ENCODE measurements around the gene MGAT5B.
A peak's percentile ranks its signal among the peaks of the same experiment; 100 is the strongest.

Gene MGAT5B

DNA sequence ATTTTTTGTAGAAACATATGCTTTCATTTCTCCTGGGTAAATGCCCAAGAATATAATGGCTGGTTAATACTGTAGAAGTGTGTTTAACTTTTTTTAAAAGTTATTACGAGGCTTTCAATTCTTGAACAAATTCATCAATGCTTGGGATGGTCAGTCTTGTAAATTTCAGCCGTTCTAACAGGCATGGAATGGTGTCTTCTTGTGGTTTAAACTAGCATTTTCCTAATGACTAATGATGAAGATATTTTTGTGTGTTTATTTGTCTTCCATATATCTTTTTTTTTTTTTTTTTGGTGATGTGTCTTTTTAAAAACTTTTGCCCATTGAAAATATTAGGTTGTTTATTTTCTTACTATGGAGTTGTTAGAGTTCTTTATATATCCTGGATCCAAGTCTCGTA lies 67.1 kb downstream of the MGAT5B start:
- Mint-ChIP-seq H3K4me1 (no peaks in the 10 kb centered on the region), H3K27me3 (no peaks in the 10 kb centered on the region), H3K9me3 (no peaks in the 10 kb centered on the region), H3K4me3 (no peak overlapping the region), H3K27ac (no peak overlapping the region)
- DNase-seq: no peak
- no peak for ATAC-seq

DNA sequence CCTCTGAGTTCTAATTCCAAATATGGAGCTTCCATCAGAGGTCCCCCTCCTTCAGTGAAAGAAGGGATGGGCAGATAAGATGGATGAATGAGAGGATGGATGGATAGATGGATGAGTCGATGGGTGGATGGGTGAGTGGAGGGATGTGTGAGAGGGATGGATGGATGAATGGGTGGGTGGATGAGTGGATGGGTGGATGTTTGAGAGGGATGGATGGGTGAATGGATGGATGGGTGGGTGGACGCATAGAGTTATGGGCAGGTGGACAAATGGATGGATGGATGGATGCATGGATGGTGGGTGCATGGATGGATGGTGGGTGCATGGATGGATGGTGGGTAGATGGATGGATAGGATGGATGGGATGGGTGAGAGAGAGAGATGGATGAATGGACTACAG lies 69.0 kb downstream of the MGAT5B start:
- Mint-ChIP-seq H3K4me1 (no peaks in the 10 kb centered on the region), H3K4me3 (no peak overlapping the region), H3K9me3 (no peaks in the 10 kb centered on the region), H3K27ac (no peak overlapping the region), H3K27me3 (no peaks in the 10 kb centered on the region)
- ATAC-seq: no peak
- no peak for DNase-seq

DNA sequence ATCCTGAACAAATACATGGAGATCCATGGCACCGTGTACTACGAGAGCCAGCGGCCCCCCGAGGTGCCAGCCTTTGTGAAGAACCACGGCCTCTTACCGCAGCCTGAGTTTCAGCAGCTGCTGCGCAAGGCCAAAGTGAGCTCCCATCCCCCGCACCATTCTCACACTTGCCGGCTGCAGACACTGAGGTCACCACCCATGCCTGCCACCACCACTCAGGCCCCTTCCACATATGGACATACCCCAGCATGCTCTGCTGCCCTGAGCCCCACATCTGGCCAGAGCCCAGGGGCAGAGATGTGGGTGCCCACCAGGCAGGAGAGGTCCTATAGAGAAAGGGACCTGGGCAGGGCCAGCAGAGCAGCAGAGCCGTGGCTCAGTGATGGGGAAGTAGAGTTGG lies 69.8 kb downstream of the MGAT5B start:
- ATAC-seq (no peak), DNase-seq (no peak)
- Mint-ChIP-seq H3K27ac (no peak overlapping the region), H3K4me1 (no peaks in the 10 kb centered on the region), H3K4me3 (no peak overlapping the region), H3K27me3 (no peaks in the 10 kb centered on the region), H3K9me3 (no peaks in the 10 kb centered on the region)

DNA sequence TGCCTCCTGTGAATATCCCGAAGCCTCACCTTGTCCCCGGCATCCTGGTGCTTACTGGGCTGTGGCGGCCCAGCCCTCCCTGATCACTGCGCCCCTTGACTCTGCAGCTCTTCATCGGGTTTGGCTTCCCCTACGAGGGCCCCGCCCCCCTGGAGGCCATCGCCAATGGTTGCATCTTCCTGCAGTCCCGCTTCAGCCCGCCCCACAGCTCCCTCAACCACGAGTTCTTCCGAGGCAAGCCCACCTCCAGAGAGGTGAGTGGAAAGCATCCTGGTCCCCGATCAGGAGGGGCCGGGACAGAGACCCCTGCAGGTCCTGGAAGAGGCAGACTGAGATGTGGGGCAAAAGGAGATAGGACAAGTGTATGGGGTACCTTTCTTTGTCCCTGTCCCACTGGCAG lies 72.1 kb downstream of the MGAT5B start:
- Mint-ChIP-seq H3K27me3 (no peaks in the 10 kb centered on the region), H3K4me1 (no peaks in the 10 kb centered on the region), H3K4me3 (no peak overlapping the region), H3K9me3 (no peaks in the 10 kb centered on the region), H3K27ac (no peak overlapping the region)
- no peak for ATAC-seq
- no peak for DNase-seq

DNA sequence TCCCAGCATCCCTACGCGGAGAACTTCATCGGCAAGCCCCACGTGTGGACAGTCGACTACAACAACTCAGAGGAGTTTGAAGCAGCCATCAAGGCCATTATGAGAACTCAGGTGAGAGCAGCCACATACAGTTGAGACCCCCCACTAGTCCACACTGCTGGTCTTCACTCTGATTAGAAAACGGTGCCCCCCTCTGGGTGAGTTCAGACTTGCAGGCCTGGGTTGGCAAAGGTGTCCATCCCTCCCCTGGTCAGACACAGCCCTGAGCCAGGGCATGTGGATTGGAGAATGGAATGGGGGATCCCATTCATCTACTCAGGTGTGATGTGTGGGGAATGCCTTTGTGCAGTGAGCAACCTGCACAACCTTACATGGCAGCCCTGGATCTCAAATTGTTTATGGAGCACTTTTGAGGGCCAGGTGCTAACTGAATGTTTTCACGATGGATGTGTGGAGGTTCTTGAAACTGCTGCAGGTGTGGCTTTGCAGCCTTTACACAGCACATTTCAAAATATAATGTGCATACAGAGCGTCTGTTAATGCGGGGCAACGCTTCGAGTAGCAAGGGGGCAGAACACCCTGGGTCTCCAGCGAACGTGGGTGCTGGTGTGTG lies 72.6 kb downstream of the MGAT5B start:
- ATAC-seq: no peak
- H3K27me3 Mint-ChIP-seq: no peaks in the 10 kb centered on the region
- no peaks in the 10 kb centered on the region for H3K9me3 Mint-ChIP-seq
- no peak for DNase-seq
- H3K4me3 Mint-ChIP-seq: no peak overlapping the region
- H3K27ac Mint-ChIP-seq: peak overlapping the region in 1 of 2 donors; percentile 21
- H3K4me1 Mint-ChIP-seq: no peaks in the 10 kb centered on the region

DNA sequence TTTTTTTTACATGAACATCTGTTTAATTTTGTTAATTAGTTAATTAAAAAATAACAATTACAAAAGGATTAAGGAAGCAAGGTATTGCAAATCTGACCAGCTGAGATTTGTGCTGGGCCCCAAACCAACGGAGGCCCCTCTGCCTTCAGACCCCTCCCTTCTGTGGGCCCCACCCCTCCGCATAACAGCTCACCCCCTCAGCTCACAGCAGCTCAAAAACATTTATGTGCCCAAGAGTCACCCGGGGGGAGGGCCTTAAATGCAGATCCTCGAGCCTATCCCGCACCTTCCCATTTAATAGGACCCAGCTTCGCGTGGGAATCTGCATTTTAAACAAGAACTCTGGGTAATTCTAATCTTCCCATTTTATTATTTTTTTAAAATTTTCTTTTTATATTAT lies 75.0 kb downstream of the MGAT5B start:
- H3K27me3 Mint-ChIP-seq: no peaks in the 10 kb centered on the region
- H3K4me3 Mint-ChIP-seq: no peak overlapping the region
- no peak overlapping the region for H3K27ac Mint-ChIP-seq
- H3K9me3 Mint-ChIP-seq: no peaks in the 10 kb centered on the region
- ATAC-seq: no peak
- no peak for DNase-seq
- H3K4me1 Mint-ChIP-seq: no peaks in the 10 kb centered on the region

DNA sequence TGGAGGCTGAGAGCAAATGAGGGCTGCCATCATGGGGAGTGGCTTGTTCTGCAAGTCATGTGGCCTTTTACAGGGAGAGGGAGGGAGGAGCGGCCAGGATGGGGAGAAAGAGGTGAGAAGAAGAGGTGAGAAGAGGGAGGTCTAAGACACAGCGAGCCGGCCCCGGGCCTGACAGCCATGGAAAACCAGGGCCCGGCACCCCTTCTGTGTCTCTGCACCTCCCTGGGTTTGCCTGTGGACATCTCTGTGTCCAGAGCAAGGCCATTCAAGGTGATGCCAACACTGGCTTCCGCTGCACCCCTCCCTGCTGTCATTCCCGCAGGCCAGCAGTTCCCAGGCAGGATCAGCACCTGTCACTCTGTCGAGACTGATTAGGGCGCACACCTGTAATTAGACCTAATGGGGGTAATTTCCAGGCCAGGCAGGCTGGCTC lies 75.6 kb downstream of the MGAT5B start:
- DNase-seq: no peak
- H3K4me3 Mint-ChIP-seq: no peak overlapping the region
- ATAC-seq: no peak
- no peaks in the 10 kb centered on the region for H3K27me3 Mint-ChIP-seq
- no peaks in the 10 kb centered on the region for H3K9me3 Mint-ChIP-seq
- H3K27ac Mint-ChIP-seq: no peak overlapping the region
- H3K4me1 Mint-ChIP-seq: no peaks in the 10 kb centered on the region

DNA sequence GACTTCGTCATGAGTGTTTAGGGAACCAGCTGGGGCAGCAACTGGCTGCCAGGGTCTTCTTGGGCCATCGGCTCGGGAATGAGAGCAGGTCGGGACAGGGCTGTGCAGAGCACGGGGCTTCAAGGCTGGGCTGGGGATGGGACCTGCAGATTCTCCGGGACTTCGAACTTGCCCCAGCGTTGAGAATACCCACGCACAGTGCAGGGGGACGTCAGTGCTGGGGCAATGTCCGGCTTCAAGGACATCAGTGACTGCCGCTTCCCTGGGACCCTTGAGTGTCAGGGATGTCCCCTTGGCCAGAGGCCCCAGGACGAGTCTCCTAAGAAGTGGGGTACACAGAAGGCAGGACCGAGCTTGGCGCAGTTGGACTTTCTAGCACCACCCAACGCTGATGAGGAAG lies 76.3 kb downstream of the MGAT5B start:
- ATAC-seq (no peak), DNase-seq (no peak)
- Mint-ChIP-seq H3K27me3 (no peaks in the 10 kb centered on the region), H3K4me3 (no peak overlapping the region), H3K9me3 (no peaks in the 10 kb centered on the region), H3K27ac (peak overlapping the region in 1 of 2 donors; percentile 19), H3K4me1 (no peaks in the 10 kb centered on the region)

DNA sequence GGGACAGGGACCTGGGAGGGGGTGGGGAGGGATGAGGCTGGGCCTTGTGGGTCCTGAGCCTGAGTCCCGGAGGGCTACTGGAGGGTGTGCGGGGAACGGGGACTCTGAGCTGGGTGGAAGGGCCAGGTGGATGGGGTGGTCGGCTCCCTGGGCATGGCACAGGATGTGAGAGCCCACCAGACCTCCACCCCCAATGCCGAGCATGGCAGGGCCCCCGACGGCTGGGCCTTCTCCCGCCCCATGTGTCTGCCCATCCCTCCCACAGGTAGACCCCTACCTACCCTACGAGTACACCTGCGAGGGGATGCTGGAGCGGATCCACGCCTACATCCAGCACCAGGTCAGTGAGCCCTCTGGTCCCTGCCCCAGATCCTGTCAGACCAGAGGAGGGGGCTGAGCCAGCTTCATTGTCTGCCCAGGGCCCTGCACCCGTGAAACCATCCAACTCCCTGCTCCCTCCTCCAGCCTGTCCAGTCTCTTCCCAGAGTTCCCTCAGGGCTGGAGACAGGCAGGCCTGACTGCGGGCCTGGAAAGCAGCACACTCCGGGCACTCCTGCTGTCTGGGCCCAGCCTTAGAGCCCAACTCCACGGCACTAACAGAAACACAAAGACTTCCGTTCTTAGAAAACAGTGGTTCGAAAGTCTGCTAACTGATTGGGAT lies 78.0 kb downstream of the MGAT5B start:
- H3K27ac Mint-ChIP-seq: no peak overlapping the region
- no peaks in the 10 kb centered on the region for H3K9me3 Mint-ChIP-seq
- DNase-seq (no peak), ATAC-seq (peak; percentile 26)
- H3K4me3 Mint-ChIP-seq: no peak overlapping the region
- H3K27me3 Mint-ChIP-seq: no peaks in the 10 kb centered on the region
- no peaks in the 10 kb centered on the region for H3K4me1 Mint-ChIP-seq

DNA sequence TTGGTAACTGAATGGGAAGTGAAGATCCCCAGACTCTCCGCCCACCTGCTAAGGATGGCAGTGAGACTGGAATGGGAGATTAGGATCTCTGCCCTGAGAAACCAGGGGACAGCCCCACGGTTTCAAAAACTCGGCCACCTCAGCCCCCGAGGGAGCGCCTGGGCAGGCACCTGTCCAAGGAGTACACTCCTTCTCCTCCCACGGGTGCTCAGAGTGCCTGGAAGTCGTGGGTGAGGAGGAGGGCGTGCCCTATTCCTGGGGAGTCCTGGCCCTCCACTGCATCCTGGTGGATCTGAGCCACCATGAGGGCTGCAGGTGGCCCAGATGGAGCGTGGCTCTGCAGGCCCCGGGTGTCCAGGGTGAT lies 78.5 kb downstream of the MGAT5B start:
- no peaks in the 10 kb centered on the region for H3K4me1 Mint-ChIP-seq
- H3K9me3 Mint-ChIP-seq: no peaks in the 10 kb centered on the region
- no peak for ATAC-seq
- no peak overlapping the region for H3K27ac Mint-ChIP-seq
- no peak overlapping the region for H3K4me3 Mint-ChIP-seq
- H3K27me3 Mint-ChIP-seq: no peaks in the 10 kb centered on the region
- DNase-seq: no peak

DNA sequence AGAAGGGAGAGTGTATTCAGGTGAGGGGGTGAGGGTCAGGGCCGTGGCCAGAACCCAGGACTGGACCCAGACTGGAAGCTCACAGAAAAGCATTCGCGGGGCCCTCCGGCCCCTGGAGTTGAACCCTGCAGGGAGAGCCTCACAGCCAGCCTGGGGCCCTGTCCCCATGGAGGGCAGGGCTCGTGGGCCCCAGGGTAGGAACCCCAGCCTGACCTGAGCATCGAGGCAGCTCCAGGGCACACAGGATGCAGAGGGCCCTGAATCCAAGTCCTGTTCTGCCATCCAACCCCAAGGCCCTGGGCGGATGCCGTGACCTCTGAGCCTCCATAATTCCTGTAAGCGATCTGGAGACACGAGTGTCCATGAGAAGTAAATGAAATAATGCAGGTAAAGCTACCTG lies 79.1 kb downstream of the MGAT5B start:
- ATAC-seq (no peak), DNase-seq (no peak)
- no peak overlapping the region for H3K4me3 Mint-ChIP-seq
- no peaks in the 10 kb centered on the region for H3K4me1 Mint-ChIP-seq
- no peaks in the 10 kb centered on the region for H3K9me3 Mint-ChIP-seq
- H3K27ac Mint-ChIP-seq: no peak overlapping the region
- no peaks in the 10 kb centered on the region for H3K27me3 Mint-ChIP-seq

DNA sequence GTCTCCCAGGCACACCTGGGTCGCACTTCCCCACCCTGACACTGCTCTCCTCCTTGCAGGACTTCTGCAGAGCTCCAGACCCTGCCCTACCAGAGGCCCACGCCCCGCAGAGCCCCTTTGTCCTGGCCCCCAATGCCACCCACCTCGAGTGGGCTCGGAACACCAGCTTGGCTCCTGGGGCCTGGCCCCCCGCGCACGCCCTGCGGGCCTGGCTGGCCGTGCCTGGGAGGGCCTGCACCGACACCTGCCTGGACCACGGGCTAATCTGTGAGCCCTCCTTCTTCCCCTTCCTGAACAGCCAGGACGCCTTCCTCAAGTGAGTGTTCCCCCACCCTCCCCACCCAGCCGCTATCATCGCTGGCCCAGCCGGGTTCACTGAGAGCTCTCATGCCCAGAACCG lies 79.6 kb downstream of the MGAT5B start:
- Mint-ChIP-seq H3K4me1 (no peaks in the 10 kb centered on the region), H3K27me3 (no peaks in the 10 kb centered on the region), H3K9me3 (no peaks in the 10 kb centered on the region), H3K4me3 (no peak overlapping the region), H3K27ac (no peak overlapping the region)
- DNase-seq (no peak), ATAC-seq (peak; percentile 18)

DNA sequence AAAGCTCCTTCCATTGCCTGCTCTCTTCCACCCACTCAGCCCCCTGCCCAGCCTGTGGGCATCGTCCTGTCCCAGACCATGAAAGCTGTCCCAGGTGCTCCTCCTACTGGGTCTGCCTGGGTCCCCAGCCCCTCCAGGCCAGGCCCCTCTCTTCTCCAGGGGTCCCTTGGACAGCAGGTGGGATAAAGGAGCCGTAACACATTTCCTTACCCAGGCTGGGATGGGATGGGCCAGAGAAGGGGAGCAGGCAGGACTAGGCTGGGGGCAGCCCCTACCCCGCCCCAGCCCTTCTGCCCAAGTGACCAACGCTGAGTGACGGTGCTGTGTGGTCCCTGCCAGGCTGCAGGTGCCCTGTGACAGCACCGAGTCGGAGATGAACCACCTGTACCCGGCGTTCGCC lies 80.1 kb downstream of the MGAT5B start:
- Mint-ChIP-seq H3K27me3 (no peaks in the 10 kb centered on the region), H3K4me1 (no peaks in the 10 kb centered on the region), H3K27ac (no peak overlapping the region), H3K4me3 (no peak overlapping the region), H3K9me3 (no peaks in the 10 kb centered on the region)
- DNase-seq (no peak), ATAC-seq (no peak)

DNA sequence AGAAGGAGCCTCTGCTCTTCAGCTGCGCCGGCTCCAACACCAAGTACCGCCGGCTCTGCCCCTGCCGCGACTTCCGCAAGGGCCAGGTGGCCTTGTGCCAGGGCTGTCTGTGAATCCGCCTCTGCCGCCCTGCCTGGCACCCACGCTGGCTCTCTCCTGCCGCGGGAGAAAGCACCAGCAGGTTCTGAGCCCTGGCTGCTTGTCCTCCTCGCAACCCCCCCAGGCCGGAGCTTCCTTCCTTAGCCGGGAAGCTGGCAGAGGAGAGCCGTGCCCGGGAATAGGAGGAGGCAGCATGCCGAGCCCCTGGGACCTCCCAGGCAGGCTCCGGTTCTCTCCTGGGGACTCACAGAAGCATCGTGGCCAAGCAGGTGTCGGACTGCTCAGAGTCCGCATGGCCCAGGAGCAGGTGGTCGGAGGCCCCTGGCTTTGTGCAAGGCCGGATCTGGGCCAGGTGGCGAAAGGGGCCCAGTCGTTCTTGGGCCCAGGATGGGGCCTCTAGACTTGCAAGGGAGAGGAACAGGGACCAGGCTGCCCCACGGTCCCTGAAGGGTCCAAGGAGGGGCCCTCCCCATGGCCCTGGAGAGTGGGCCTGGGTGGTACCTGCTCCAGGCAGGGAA lies 80.6 kb downstream of the MGAT5B start:
- DNase-seq (no peak), ATAC-seq (no peak)
- Mint-ChIP-seq H3K27me3 (no peaks in the 10 kb centered on the region), H3K9me3 (no peaks in the 10 kb centered on the region), H3K4me3 (no peak overlapping the region), H3K4me1 (no peaks in the 10 kb centered on the region), H3K27ac (no peak overlapping the region)

DNA sequence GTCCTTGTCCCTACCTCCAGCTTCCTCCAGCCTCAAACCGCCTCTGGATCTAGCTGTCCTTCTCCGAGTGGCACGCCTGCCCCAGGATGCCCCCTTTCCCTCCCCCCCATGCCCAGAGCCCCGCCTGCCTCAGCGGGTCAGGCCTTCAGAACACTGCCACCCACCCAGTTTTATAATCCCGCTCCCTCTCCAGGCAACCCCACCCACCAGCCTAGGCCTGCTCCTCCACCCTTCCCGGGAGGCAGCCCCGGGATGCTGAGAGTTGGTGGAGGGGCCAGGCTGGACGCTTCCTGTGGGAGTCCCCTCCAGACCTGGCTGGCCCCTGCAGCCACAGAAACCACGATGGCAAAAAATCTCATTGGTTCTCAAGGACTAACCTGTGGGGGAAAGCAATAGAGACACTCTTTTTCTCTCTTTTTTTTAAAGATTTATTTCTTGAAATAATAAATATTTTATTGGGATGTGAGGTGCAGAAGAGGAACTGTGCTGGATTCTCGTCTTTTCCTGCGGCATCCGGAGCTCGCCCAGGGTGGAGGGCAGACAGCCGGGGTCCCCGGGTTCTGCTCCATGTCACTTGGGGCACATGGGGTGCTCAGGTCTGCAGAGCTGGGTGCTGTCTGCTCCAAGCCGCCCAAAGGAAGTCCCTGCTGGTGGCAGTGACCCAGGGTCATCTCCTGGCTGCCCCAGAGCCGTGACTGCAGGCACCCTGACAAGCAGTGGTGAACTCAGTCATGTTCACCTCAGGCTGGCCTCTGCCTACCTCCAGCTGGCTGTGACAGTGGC lies 81.9 kb downstream of the MGAT5B start:
- ATAC-seq: no peak
- Mint-ChIP-seq H3K9me3 (no peaks in the 10 kb centered on the region), H3K27ac (peak overlapping the region in 1 of 2 donors; percentile 63), H3K4me1 (no peaks in the 10 kb centered on the region), H3K4me3 (no peak overlapping the region), H3K27me3 (no peaks in the 10 kb centered on the region)
- DNase-seq: no peak

DNA sequence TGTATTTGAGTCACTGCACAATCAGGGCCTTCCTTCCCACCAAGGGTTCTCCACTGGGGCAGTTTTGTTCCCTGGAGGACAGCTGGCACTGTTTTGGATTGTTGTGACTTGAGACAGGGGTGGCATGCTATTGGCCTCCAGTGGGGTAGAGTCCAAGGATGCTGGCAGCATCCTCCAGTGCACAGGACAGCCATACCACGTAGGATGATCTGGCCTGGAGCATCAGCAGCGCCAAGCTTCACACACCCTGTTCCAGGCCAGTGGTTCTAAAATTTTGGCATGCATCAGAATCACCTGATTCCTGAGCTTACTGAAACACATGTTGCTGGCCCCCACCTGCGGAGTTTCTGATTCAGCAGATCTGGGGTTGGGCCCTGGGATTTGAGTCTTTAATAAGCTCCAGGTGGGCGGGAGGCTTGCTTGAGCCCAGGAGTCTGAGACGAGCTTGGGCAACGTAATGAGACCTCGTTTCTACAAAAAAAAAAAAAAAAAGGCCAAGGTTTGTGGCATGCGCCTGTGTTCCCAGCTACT lies 83.2 kb downstream of the MGAT5B start:
- ATAC-seq: no peak
- Mint-ChIP-seq H3K9me3 (no peaks in the 10 kb centered on the region), H3K27me3 (no peaks in the 10 kb centered on the region), H3K4me1 (no peaks in the 10 kb centered on the region), H3K4me3 (no peak overlapping the region), H3K27ac (peak overlapping the region in 1 of 2 donors; percentile 37)
- DNase-seq: no peak
